Measurements from ENCODE around the gene HOXC9.

The HOXC9 gene

GRCh38 chr12:54016051-54016450 lies 16.1 kb downstream of the HOXC9 start:
- no peak for DNase-seq

DNA sequence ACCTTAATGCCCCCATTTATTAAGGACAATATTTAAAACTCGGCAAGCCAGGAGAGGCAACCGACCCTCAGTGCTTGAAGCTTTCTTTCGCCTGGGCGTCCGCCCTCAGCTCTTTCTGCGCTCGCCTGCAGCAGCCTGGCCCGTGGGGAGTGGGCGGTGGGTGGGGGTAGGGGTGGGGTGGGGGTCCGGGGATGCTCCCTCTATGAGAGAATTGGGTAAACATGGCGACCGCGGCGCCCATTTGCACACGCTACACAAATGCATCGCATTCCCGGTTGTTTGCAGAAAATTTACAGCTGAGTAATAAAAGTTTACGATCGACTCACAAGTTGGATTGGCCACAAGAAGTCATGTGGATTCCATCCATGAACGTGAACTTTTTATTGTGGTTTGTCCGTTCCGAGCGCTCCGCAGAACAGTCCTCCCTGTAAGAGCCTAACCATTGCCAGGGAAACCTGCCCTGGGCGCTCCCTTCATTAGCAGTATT lies 16.6 kb downstream of the HOXC9 start:
- no peak for DNase-seq

DNA sequence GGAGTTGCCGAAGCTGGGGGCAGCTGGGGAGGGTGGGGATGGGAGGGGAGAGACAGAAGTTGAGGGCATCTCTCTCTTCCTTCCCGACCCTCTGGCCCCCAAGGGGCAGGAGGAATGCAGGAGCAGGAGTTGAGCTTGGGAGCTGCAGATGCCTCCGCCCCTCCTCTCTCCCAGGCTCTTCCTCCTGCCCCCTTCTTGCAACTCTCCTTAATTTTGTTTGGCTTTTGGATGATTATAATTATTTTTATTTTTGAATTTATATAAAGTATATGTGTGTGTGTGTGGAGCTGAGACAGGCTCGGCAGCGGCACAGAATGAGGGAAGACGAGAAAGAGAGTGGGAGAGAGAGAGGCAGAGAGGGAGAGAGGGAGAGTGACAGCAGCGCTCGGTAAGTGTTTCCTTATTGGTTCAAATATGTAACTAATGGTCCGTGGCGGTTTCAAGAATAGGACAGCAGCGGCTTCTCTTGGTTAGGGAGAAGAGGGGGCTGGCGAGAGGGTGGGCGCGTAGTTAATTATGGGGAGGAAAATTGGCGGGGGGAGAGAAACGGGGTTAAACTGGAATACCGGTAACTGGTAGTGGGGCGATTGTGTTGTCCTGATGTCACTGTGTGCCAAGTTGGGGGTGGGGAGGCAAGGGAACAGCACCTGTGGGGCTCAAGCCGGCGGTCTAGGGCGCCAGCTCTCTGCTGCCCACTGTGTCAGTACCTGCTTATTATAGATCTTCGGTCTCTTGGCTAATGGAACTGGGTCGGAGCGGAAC lies 17.2 kb downstream of the HOXC9 start:
- DNase-seq, result no peak

DNA sequence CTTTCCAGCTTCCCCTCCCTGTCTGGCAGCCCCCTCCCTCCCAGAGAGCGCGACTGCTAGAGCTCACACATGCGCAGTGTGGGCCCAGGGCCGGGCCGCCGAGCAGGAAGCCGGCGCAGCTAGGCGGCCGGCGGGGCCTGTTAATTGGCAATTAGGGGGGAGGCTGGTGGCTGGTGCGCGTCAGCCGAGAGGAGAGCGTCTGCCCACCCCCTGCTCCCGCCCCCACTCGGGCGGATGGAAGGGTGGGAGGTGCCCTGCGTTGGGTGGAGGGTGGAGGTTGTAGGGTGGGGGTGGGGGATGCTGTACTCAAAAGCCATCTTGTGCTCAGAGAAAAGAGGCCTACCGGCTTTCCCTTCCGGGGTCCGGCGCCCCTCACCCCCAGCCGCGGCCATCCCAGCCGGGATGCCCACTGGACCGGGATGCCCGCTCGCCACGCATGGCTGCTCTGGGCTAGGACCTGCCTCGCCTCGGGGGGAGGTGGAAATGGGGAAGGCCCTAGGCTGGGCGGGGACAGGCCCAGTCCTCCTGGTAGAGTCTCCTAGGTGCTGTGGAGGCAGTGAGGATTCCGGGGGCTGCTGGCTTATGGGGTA lies 18.0 kb downstream of the HOXC9 start:
- peak; percentile 83 for DNase-seq

DNA sequence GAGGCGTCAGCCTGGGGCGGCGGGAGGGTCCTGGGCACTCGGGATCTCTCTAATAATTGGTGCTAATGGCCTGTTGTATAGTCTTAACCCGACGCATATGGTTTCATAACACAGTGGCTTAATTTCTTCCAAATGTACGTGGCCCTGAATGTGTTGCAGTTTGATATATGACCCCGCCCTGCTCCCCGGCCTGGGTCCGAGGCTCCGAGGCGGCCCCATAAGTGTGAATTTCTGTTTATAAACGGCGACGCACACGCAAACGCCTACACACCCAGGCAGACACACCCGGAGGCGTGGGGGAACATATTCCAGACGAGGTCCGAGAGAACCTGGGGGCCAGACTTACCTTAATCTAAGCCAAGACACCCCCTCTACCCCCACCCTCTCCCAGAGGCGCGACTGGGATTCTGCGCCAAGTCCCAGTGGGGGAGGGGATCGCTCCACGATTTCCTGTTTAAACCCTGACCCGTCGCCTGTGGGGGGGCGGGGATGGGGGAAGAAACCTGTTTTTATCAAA lies 18.6 kb downstream of the HOXC9 start:
- no peak for DNase-seq

- DNase-seq, result no peak
These were observed 19.3 kb downstream of the HOXC9 start for GRCh38 chr12:54019091-54019811.

- no peak for DNase-seq
These were observed 20.1 kb downstream of the HOXC9 start for GRCh38 chr12:54019924-54020590.

GRCh38 chr12:54020591-54021405 lies 20.8 kb downstream of the HOXC9 start:
- DNase-seq, result no peak

- no peak for DNase-seq
These were observed 21.6 kb downstream of the HOXC9 start for GRCh38 chr12:54021432-54022013.

DNA sequence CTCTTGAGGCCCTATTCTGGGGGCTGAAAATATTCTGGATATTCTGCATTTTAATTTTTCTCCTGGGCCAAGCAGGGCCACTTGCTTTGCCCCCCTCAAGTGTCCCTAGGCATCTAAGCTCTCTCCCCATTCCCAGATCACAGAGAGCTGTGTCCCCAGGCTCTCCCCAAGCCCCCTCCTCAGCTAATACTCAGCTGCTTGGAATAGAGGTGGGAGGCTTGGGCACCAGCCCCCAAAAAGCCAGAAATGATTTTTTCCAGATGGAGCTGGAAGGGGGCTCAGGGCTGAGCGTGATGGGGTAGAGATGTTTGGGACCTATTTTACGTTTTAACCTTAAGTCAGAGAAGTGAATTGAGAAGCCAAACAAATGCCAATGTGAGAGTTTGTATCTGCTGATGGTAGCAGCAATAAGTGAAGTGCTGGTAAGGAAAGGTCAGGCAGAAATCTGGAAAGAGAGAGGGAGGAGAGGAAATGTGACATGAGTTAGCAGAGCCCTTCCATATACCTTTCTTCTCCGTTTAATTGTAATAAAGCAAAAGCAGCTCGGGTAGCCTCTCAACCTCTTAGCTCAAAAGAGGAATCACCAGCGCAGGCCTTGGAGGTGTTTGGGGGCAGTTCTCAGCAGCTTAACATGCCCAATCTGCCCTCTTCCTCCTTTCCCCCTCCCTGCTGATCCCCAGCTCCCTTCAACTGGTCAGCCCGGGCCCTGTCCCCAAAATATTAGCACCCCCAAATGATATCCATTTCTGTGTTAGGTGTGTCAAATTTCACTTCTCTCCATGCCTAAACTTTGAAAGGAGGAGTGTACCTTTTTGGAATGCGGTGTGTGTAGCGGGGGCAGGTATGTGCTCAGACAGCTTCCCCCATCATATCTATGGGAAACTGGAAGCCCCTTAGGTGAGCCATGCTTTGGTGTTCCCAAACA lies 23.3 kb downstream of the HOXC9 start:
- DNase-seq, result no peak

GRCh38 chr12:54024127-54024526 lies 24.2 kb downstream of the HOXC9 start:
- no peak for DNase-seq

GRCh38 chr12:54024581-54025305 lies 24.8 kb downstream of the HOXC9 start:
- DNase-seq, result no peak

DNA sequence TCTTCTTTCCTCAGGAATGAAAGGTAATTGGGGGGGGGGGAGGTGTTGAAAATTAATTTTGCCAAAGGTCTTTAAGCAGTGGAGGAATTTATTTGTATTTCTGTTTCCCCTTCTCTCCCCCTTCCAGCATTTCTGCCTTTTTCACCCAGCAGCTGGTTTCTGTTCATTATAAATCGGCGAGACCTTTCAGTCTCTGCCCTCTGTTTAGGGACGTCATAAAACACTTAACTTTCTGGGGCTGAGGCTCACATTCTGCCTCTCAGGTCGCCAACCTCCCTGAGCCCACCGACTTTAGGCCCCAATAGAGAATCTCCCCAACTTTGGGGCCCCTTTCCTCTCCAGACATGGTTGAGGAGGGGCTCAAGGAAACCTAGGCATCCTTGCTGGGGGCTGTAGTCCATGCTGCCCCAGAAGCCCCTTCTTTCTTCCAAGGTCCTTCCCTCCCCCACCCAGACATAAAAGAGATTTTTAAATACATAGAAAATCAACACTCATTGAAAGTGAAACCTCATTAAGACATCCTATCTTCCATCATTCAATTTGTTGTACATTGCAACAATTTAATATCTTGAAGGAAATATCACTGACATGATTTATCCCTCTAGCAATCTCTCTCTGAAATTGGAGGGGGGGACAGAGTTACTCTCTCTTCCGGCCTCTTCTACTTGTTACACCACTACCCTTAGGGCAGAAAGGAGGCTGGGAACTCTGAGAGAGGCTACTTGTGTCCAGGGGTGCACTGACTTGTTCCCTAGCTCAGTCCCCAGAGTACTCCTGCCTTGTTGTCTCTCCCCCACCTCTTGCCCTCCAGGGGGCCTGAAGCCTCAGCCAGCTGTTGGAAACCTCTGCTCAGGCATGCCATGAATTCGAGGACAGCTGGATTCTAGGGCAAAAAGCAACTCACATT lies 25.8 kb downstream of the HOXC9 start:
- no peak for DNase-seq

DNA sequence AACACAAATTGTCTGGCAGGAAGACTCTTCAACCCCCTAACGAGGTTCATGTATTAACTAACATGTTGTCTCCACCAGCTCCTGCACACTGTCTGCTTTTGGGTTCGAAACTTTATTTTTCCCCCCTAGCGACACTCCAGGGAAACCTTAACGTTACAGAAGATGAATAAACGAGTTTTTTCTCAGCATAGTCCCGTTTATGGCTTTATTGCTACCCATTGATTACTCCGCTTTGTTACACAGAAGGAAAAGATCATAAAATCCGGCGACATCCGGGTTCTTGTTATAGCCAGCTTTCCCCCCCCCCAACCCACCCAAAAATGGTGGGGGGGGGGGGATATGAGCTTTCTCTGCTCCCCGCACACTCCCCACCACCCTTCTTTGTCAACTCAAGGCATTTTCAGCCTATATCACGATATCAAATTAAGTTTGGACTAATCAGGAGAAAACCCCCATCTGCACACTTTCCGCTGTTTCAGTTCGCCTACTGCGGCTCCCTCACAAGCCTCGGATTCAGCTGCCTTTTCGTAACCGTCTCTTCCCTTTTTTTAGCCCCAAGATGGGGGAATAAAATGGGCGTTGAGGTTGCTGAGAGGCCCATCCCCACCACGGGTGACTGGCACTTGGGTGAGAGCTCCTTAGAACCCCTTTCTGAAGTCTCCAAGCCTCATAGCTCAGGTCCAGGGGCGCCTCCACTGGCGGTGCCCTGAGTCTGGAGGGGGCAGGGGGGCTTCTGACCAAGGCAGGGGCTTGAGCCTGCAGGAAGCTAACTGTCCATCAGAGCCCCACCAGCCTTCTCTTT lies 26.9 kb downstream of the HOXC9 start:
- no peak for DNase-seq

GRCh38 chr12:54027442-54027786 lies 27.5 kb downstream of the HOXC9 start:
- DNase-seq, result no peak

GRCh38 chr12:54028314-54029201 lies 28.6 kb downstream of the HOXC9 start, which contains the start of gene HOXC6:
TSS of gene HOXC6 (plus strand) at chr12:54028440. CDS start at chr12:54028522, 82 bp downstream.
- no peak for DNase-seq

Data from CD4-positive, alpha-beta T cell treated with Interleukin-12 subunit alpha and Interleukin-12 subunit beta, for 1 hour (primary cell).